GM19328 (cell line): Measurements from ENCODE around the gene STARD10.

ENCODE experiments used
- ATAC-seq: cut with Tn5 transposase; IDR thresholded peaks from one replicate; pipeline ENCODE4 v1.9.1; 2021; ENCODE audit warnings: mild to moderate bottlenecking, moderate library complexity; ENCODE audit not compliant: unreplicated experiment

The STARD10 gene

DNA sequence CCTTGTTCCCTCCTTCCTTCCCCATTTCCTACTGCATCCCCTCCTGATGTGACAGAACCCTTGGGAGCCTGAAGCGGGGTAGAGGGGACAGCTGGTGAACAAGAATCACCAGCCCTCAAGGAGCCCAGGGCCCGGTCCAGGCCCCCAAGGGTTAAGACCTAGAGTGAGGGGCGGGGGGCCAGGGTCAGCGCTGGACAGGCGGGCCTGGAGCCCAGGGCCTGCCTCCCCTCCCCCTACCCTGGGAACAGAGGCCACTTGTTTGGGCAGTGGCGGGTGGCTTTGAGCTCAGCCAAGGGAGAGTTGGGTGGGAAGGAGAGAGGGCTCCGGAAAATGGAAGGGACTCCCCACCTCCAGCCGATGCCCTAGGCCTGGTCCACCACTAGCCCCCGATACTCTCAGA lies 43.8 kb downstream of the STARD10 start:
- no peak for ATAC-seq

- no peak for ATAC-seq
Measured at GRCh38 chr11:72747289-72747855, 46.5 kb downstream of the STARD10 start.

DNA sequence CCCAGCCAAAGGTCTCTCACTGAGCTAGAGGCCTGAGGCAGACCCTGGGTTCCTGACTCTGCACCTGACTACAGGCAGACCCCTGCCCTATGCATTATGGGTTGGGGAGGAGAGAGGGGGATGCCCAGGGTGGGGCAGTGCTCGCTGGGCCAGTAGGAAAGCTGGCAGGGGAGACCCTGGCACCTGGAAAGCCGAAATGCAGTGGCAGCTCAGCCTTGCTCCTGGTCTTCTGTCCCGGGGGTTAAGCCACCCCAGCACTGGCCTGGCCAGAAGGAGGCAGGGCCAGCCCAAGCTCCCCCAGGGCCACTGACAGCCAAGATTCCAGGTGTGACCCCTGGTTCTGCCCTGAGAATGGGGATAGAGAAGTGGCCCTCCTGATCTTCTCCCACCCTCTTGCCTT lies 47.0 kb downstream of the STARD10 start:
- no peak for ATAC-seq

- ATAC-seq = no peak
Measured at GRCh38 chr11:72745925-72746550, 47.8 kb downstream of the STARD10 start.

DNA sequence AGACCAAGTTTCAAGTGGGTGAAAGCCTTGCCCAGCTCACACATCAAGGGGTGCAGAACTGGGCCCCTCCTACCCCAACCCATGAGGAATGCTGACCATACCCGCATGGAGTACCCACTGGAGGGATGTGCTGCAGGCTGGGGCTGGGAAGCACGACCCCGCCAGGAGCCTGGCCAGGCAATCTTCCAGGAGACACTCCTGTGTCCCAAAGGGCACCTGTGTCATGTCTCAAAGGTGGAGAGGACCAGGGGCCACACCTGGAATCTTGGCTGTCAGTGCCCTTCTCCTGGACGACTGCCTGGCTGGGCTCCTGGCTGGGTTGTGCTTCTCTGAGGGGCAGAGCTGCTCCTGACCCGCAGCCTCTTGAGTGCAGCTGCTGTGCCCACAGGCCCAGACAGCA lies 48.3 kb downstream of the STARD10 start:
- ATAC-seq = no peak

DNA sequence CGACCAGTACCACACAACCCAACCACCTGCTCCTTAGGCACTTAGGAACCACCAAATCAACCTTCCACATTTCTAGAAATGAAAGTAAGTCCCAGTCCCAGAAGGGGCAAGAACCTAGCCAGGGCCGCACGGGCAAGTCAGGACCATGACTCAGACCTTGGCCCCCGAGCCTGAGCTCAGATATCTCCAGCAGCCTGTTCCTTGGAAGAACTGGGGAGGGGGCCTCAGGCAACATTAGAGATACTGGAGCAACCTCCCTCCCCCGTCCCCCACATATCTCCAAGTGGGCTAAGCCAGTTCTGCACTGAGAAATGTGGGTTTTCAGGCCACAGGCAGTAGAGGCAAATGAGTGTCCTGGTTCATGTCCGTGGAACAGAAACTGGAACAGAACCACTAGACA lies 49.4 kb downstream of the STARD10 start:
- no peak for ATAC-seq

DNA sequence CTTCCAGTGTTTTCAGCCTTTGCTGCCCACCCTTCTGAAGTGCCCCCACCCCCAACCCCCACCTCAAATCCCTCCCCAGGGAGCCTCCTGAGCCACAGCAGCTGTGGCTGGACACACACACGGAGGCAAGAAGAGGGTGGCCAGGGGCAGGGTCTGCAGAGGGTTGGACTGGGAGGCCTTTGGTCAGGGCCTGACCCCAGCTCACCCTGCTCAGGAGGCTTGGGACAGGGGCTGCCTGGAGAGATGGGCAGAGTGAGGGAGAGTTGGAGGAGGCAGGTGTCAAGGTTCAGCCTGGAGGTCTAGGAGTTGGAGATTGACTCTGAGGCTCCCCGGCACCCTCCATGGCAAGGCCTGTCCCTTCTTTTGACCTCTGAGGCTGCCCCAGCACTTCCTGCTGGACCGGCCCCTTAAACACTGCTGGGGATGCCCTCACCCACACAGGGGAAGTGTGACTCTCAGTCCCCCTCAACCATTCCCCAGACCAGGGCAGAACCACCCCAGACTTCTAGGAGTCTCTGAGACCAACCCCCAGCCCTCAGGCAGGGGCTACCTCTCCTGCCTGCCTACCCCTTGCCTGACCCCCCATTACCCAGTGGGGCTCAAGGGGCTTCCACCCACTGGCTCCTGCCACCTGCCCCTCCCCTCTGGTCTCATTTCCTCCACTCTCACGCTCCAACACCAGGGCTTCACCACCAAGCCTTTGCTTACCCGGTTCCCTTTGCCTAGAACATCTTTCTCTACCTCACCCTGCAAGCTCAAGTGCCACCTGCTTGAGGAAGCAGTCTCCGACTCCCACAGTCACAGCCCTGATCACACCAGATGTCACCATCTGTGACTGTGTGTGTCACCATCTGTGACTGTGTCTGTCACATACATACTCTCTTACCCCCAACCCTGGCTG lies 50.3 kb downstream of the STARD10 start:
- ATAC-seq = peak; percentile 53

GRCh38 chr11:72742513-72743320 lies 51.1 kb downstream of the STARD10 start:
- ATAC-seq = no peak

DNA sequence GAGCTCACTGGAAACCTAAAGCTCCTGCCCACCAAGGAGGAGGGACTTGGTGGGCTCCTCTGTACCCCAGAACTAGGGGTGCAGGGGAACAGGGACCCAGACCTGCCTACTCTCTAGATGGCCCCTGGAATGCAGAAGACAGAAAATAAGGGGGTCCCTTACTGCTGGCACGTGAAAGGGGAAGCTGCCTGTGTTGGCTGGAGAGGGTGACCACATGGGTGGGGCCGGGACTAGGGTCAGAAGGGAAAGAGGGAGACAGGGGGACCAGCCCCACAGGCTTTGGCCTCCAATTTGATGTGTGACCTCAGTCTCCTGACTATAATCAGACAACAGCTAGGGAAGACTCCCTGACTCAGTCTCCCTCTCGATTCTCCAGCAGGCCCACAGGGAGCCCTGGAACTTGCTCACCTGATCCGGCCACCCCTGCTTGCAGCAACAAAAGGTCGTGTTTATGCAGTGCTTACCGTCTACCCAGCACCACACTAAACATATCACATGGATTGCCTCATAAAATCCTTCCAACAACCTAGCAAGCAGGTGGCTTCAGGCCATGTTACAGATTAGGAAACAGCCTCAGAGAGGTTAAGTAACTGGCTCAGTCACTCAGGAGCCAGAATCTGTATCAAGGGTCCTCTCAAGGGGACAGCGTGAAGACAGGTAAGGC lies 51.9 kb downstream of the STARD10 start:
- ATAC-seq = no peak

- ATAC-seq = no peak
Measured at GRCh38 chr11:72741429-72741833, 52.4 kb downstream of the STARD10 start.

- ATAC-seq = no peak
Measured at GRCh38 chr11:72740562-72741428, 53.1 kb downstream of the STARD10 start.

DNA sequence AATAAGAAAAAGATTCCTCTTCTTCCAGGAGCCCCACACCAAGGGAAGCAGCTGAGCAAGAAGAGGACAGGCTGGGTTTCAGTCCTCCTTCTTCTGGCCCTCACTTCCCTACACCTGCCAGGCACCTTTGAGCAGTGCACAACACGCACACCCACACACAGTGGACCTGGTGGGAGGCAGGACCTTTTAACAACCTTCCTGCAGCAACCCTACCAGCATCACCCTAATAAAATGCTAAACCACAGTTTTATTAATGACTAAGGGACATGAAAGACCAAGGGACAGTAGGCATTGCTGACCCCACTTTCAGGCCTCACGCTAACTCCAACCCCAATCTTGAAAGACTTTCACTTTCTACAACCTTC lies 53.8 kb downstream of the STARD10 start:
- ATAC-seq = no peak

DNA sequence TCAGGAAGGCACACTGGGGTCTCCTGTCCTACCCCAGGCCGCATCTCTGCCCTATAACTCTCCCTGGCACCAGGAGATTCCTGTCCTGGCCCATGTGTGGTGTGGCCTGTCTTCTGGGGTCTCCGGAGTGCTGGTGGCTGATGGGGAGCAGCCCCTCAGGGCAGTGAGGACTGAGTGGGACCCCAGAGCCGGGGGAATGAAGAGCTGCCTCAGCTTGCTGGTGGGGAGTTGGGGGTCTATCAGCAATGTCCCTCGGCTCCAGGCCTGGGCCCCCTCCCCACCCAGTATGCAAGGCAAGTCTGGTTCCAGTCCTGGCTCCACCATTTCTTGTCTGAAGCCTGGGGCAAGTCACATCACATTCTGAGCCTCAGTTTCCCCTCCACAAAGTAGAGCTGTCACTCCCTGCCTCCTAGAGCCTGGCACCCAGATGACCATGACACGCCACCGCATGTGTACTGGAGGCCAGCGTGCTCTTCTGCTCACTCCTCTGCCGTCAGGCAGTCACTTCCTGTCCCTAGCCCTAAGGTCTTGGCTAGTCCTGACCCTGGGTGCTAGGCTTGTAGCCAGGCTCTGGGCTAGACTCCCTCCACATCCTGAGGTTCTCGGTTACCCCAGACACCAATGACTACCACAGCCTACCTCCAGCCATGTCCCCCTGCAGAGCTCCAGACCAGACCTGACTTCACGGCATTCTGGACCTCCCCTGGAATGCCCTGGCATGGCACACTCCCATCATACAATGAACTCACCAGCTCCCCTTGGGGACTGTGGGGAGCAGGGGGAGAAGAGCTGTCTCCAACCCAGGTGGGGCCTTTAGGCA lies 54.4 kb downstream of the STARD10 start:
- no peak for ATAC-seq

DNA sequence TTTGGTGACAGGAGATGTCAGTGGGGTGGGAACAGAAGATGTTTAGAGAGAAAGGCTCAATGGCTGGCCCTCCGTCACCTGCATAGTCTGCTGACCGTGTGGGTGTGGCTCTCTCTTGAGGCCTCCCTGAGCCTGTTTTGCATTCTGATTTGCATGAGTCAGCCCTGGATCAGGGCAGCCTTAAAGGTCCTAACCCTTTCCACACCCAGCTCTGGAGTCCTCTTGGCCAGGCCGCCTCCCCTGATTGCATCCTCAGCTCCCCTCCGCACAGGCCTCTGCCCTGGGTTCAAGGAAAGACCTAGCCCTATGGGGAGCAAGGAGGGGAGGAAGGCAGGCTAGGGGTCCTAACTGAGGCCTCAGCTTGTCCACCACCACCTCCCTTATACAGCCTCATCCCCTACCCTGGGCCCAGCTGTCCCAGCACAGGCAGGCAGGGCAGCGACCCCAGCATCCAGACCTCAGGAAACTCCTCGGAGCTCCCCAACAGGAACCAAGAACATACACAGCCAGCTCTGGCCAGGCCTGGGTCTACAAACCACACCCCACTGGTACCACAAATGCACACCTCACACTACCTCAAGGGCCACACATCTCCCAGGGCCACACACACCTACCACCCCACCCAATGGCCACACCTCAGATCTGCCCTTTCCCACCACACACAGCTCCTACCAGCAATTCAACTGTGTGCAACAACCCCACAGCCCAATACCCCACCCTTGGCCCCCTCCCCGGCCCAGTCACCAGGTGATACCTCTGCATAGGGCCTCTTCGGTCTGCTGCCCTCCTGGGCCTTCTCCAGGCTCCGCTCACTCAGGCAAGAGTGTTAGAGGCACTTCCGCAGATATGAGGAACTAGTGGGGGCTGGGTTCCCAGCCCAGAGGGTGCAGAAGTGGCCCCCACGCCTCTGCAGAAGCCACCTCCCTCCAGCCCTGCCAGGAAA lies 55.4 kb downstream of the STARD10 start:
- peak; percentile 46 for ATAC-seq

GRCh38 chr11:72737336-72737735 lies 56.5 kb downstream of the STARD10 start:
- ATAC-seq = no peak

DNA sequence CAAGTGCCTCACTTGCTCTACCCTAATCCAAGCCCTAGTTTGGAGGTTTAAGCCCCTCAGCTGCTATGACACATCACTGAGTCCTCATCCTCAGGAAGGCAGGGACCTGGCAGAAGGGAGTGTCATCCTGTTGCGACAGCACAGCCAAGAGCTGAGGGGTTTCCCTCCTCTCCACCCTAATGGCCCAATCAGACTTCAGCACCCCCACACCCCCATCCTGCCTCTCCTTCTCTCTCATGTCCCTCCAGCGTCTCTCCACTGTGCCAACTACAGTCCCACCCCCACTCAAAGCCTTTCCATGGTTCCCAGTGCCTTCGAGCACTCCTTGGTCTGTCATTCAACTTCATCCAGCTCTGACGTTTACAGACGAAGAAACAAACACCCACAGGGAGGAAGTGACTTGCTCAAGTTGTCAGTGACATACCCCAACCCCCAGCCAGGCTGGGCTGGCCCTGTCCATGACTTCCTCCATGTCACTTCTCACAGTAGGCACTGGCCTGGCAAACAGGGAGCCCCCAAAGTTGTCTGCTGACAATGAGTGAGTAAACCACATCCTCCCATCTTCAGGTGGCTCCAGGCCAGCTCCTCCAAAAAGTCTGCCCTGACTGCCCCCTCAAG lies 57.3 kb downstream of the STARD10 start:
- ATAC-seq = no peak

DNA sequence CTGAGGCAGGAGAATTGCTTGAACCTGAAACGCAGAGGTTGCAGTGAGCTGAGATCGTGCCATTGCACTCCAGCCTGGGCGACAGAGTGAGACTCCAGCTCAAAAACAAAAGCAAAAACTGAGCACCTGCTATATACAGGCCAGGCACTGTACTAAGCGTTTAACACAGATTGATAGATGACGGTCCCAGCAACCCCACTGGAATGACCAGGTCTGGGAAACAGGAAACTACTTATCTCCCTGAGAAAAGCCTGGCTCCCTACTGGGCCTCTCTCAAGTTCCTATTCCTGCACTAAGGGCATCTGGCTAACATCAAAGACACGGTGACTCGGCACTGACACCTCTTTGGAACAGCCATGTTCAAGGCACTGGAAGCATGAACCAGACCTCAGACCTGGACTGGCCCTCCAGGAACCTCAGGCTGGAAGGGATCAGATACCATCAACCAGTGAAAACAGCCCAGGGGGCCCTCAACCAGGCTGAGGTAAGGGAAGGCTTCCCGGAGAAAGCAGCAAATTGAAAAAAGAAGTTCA lies 58.3 kb downstream of the STARD10 start:
- no peak for ATAC-seq
